ENCODE data around the gene MCRIP2. TPM values are rescaled to one million over a fixed set of nuclear protein-coding genes. Genes with fewer than 3 reads are reported as not detected.
A peak's percentile ranks its signal among the peaks of the same experiment; 100 is the strongest.

Gene MCRIP2
- total RNA-seq, 6 donors from 2014 or later, result 34.9 to 85.7 (median 53.3) TPM

GRCh38 chr16:598823-599739, 42.5 kb upstream of the MCRIP2 start:
- Histone ChIP-seq H3K27me3 (no peaks in the 10 kb centered on the region), H3K9me3 (no peaks in the 10 kb centered on the region), H3K4me3 (no peak overlapping the region), H3K27ac (no peak overlapping the region), H3K4me1 (peaks cover 7 to 26% (median 21%) of the 10 kb centered on the region in 4 donors), H3K36me3 (peaks cover 4 to 32% (median 19%) of the 10 kb centered on the region in 4 donors)
- no peak for TF ChIP-seq POLR2A (IDR thresholded peaks at IDR 0.05)
- TF ChIP-seq POLR2AphosphoS5 (IDR thresholded peaks at IDR 0.05), result no peak
- TF ChIP-seq CTCF (IDR thresholded peaks at IDR 0.05), result no peak
- TF ChIP-seq EP300 (IDR thresholded peaks at IDR 0.05), result no peak
- 94 to 96% methylated on average over 20 to 41 of the region's 43 CpGs for WGBS, 2 donors
- DNase-seq, result peak in 1 of 2 donors; percentile 81
- no peak for ATAC-seq (ENCODE audit: low FRiP score in 2 of 2)

- H3K9me3 ChIP-seq, result peaks cover 0 to 4% (median 0%) of the 10 kb centered on the region in 4 donors
- no peak for ATAC-seq (ENCODE audit: low FRiP score in 2 of 2)
- no peak overlapping the region for H3K4me3 ChIP-seq
- peaks cover 4 to 29% (median 19%) of the 10 kb centered on the region in 4 donors for H3K36me3 ChIP-seq
- no peaks in the 10 kb centered on the region for H3K27me3 ChIP-seq
- TF ChIP-seq EP300 (IDR thresholded peaks at IDR 0.05) (no peak), CTCF (IDR thresholded peaks at IDR 0.05) (no peak), POLR2A (IDR thresholded peaks at IDR 0.05) (no peak), POLR2AphosphoS5 (IDR thresholded peaks at IDR 0.05) (no peak)
- WGBS, 2 donors, result 50 to 61% methylated on average over 5 to 7 of the region's 7 CpGs
- DNase-seq, result no peak
- H3K4me1 ChIP-seq, result peaks cover 0 to 11% (median 6%) of the 10 kb centered on the region in 4 donors
- H3K27ac ChIP-seq, result no peak overlapping the region
Observed at GRCh38 chr16:600781-601180, 40.8 kb upstream of the MCRIP2 start.

- TF ChIP-seq EP300 (IDR thresholded peaks at IDR 0.05) (no peak), POLR2A (IDR thresholded peaks at IDR 0.05) (no peak), POLR2AphosphoS5 (IDR thresholded peaks at IDR 0.05) (no peak), CTCF (IDR thresholded peaks at IDR 0.05) (no peak)
- 77 to 84% methylated on average over 5 of the region's 5 CpGs for WGBS, 2 donors
- ATAC-seq (ENCODE audit: low FRiP score in 2 of 2) (no peak), DNase-seq (no peak)
- peaks cover 0 to 20% (median 10%) of the 10 kb centered on the region in 4 donors for H3K36me3 ChIP-seq
- H3K27me3 ChIP-seq, result no peaks in the 10 kb centered on the region
- peaks cover 0 to 4% (median 0%) of the 10 kb centered on the region in 4 donors for H3K9me3 ChIP-seq
- H3K4me1 ChIP-seq, result no peaks in the 10 kb centered on the region
- H3K4me3 ChIP-seq, result no peak overlapping the region
- no peak overlapping the region for H3K27ac ChIP-seq
Observed at GRCh38 chr16:603933-604332, 37.7 kb upstream of the MCRIP2 start.

- peaks cover 0 to 4% (median 0%) of the 10 kb centered on the region in 4 donors for H3K36me3 ChIP-seq
- H3K4me3 ChIP-seq, result no peak overlapping the region
- H3K4me1 ChIP-seq, result peaks cover 0 to 17% (median 7%) of the 10 kb centered on the region in 4 donors
- DNase-seq (no peak), ATAC-seq (ENCODE audit: low FRiP score in 2 of 2) (no peak)
- TF ChIP-seq POLR2AphosphoS5 (IDR thresholded peaks at IDR 0.05) (no peak), POLR2A (IDR thresholded peaks at IDR 0.05) (no peak), EP300 (IDR thresholded peaks at IDR 0.05) (no peak), CTCF (IDR thresholded peaks at IDR 0.05) (no peak)
- H3K9me3 ChIP-seq, result peaks cover 0 to 4% (median 0%) of the 10 kb centered on the region in 4 donors
- H3K27ac ChIP-seq, result no peak overlapping the region
- H3K27me3 ChIP-seq, result no peaks in the 10 kb centered on the region
- WGBS, 2 donors, result 97 to 98% methylated on average over 20 to 22 of the region's 22 CpGs
Observed at GRCh38 chr16:606656-607307, 34.8 kb upstream of the MCRIP2 start.

Measured in upper lobe of left lung (tissue), 6 donors.